H9 (cell line): Measurements from ENCODE around the gene ANXA9. TPM values are rescaled to one million over a fixed set of nuclear protein-coding genes. Genes with fewer than 3 reads are reported as not detected.

Source experiments
- DNase-seq: peaks from one replicate; pipeline ENCODE4 v3.0.0-alpha.2; 2017
- H2AFZ ChIP-seq: one replicate; pipeline ENCODE4 v1.6.1; 2013; ENCODE audit warnings: mild to moderate bottlenecking, low read length, control low read depth, moderate library complexity
- H2AK5ac ChIP-seq: 2 replicates; pipeline ENCODE4 v1.6.1; 2013; ENCODE audit warnings: low read length, control low read depth, mixed read lengths; ENCODE audit not compliant: insufficient read length
- H2BK120ac ChIP-seq: one replicate; pipeline ENCODE4 v1.6.1; 2013; ENCODE audit warnings: low read depth, mild to moderate bottlenecking, low read length, control low read depth, inconsistent platforms; ENCODE audit not compliant: poor library complexity, severe bottlenecking
- H2BK12ac ChIP-seq: 2 replicates; pipeline ENCODE4 v1.6.1; 2013; ENCODE audit warnings: low read length, control low read depth, mixed read lengths, low read depth; ENCODE audit not compliant: insufficient read length
- H2BK15ac ChIP-seq: 2 replicates; pipeline ENCODE4 v1.6.1; 2013; ENCODE audit warnings: low read depth, low read length, control low read depth
- H2BK20ac ChIP-seq: one replicate; pipeline ENCODE4 v1.6.1; 2013; ENCODE audit warnings: low read depth, mild to moderate bottlenecking, low read length, control low read depth, inconsistent platforms; ENCODE audit not compliant: poor library complexity, severe bottlenecking
- H2BK5ac ChIP-seq: 2 replicates; pipeline ENCODE4 v1.6.1; 2013; ENCODE audit warnings: low read length, control low read depth, mixed read lengths; ENCODE audit not compliant: insufficient read length
- H3K14ac ChIP-seq: 2 replicates; pipeline ENCODE4 v1.6.1; 2013; ENCODE audit warnings: low read length, control low read depth; ENCODE audit not compliant: insufficient read depth
- H3K18ac ChIP-seq: 2 replicates; pipeline ENCODE4 v1.6.1; 2013; ENCODE audit warnings: low read depth, mild to moderate bottlenecking, mixed read lengths, low read length, control low read depth; ENCODE audit not compliant: insufficient read length
- H3K23ac ChIP-seq: 2 replicates; pipeline ENCODE4 v1.6.1; 2013; ENCODE audit warnings: low read length, control low read depth, mixed read lengths, low read depth; ENCODE audit not compliant: insufficient read length
- H3K23me2 ChIP-seq: 2 replicates; pipeline ENCODE4 v1.6.1; 2013; ENCODE audit warnings: low read depth, mild to moderate bottlenecking, mixed read lengths, low read length, control low read depth; ENCODE audit not compliant: insufficient read length, poor library complexity, severe bottlenecking
- H3K27ac ChIP-seq: 2 replicates; pipeline ENCODE4 v1.5.1; 2013; ENCODE audit warnings: low read length, control low read depth, mixed read lengths, low read depth; ENCODE audit not compliant: insufficient read length
- H3K27me3 ChIP-seq: 2 replicates; pipeline ENCODE4 v1.6.1; 2013; ENCODE audit warnings: low read length, control low read depth, inconsistent platforms; ENCODE audit not compliant: insufficient read depth
- H3K4ac ChIP-seq: 2 replicates; pipeline ENCODE4 v1.6.1; 2013; ENCODE audit warnings: low read depth, mild to moderate bottlenecking, control low read depth, inconsistent platforms, low read length, moderate library complexity
- H3K4me1 ChIP-seq: 2 replicates; pipeline ENCODE4 v1.6.1; 2013; ENCODE audit warnings: low read length, control low read depth, inconsistent platforms; ENCODE audit not compliant: insufficient read depth
- H3K4me2 ChIP-seq: 2 replicates; pipeline ENCODE4 v1.6.1; 2013; ENCODE audit warnings: low read length, control low read depth, mixed read lengths; ENCODE audit not compliant: insufficient read length, insufficient read depth
- H3K56ac ChIP-seq: 2 replicates; pipeline ENCODE4 v1.6.1; 2013; ENCODE audit warnings: low read depth, mild to moderate bottlenecking, mixed read lengths, low read length, control low read depth; ENCODE audit not compliant: insufficient read length
- H3K79me1 ChIP-seq: 2 replicates; pipeline ENCODE4 v1.6.1; 2013; ENCODE audit warnings: low read depth, mild to moderate bottlenecking, moderate library complexity, low read length, control low read depth, inconsistent platforms; ENCODE audit not compliant: insufficient read depth, poor library complexity, severe bottlenecking
- H3K79me2 ChIP-seq: 2 replicates; pipeline ENCODE4 v1.6.1; 2013; ENCODE audit warnings: low read length, control low read depth, inconsistent platforms; ENCODE audit not compliant: insufficient read depth
- H3K9ac ChIP-seq: 2 replicates; pipeline ENCODE4 v1.6.1; 2013; ENCODE audit warnings: low read length, control low read depth, mixed read lengths; ENCODE audit not compliant: insufficient read length; ENCODE audit errors: extremely low read depth
- H3K9me3 ChIP-seq: one replicate; pipeline ENCODE4 v1.6.1; 2013; ENCODE audit warnings: low read depth, low read length, inconsistent platforms; ENCODE audit not compliant: control insufficient read depth
- H3T11ph ChIP-seq: one replicate; pipeline ENCODE4 v1.6.1; 2013; ENCODE audit warnings: mild to moderate bottlenecking, low read length, control low read depth, inconsistent platforms
- H4K20me1 ChIP-seq: one replicate; pipeline ENCODE4 v1.6.1; 2013; ENCODE audit not compliant: control insufficient read depth, insufficient read length, insufficient read depth
- H4K5ac ChIP-seq: 2 replicates; pipeline ENCODE4 v1.6.1; 2013; ENCODE audit warnings: low read depth, mild to moderate bottlenecking, mixed read lengths, low read length, control low read depth; ENCODE audit not compliant: insufficient read length
- H4K8ac ChIP-seq: replicated peaks from 2 replicates; pipeline ENCODE4 v1.6.1; 2013; ENCODE audit warnings: low read length, control low read depth, mixed read lengths, low read depth; ENCODE audit not compliant: insufficient read length
- H4K91ac ChIP-seq: 2 replicates; pipeline ENCODE4 v1.6.1; 2013; ENCODE audit warnings: low read depth, mild to moderate bottlenecking, moderate library complexity, mixed read lengths, low read length, control low read depth; ENCODE audit not compliant: insufficient read length
- H3K27ac Mint-ChIP-seq, 3 experiments: 2 replicates in 2 of 3; 3 replicates in 1 of 3; pipeline ENCODE4 v1.8.0; 2020 to 2021; ENCODE audit warnings: mixed read lengths in 3 of 3, mild to moderate bottlenecking in 1 of 3, moderate library complexity in 1 of 3
- H3K27me3 Mint-ChIP-seq: 2 replicates; pipeline ENCODE4 v1.8.0; 2021; ENCODE audit warnings: low read depth, mild to moderate bottlenecking, moderate library complexity, mixed read lengths
- H3K36me3 Mint-ChIP-seq, 3 experiments: 2 replicates in 2 of 3; 3 replicates in 1 of 3; pipeline ENCODE4 v1.8.0; 2020 to 2021; ENCODE audit warnings: low read depth in 3 of 3, mixed read lengths in 3 of 3; ENCODE audit not compliant: insufficient read depth in 1 of 3
- H3K4me1 Mint-ChIP-seq, 2 experiments: 2 replicates each; pipeline ENCODE4 v1.8.0; 2020; ENCODE audit warnings: mixed read lengths in 2 of 2
- H3K4me3 Mint-ChIP-seq, 2 experiments: 2 replicates in 1 of 2; 3 replicates in 1 of 2; pipeline ENCODE4 v1.8.0; 2020 to 2021; ENCODE audit warnings: mild to moderate bottlenecking in 2 of 2, mixed read lengths in 2 of 2, moderate library complexity in 1 of 2
- H3K9me3 Mint-ChIP-seq, 2 experiments: 2 replicates in 1 of 2; 3 replicates in 1 of 2; pipeline ENCODE4 v1.8.0; 2020; ENCODE audit warnings: mild to moderate bottlenecking in 2 of 2, mixed read lengths in 2 of 2, moderate library complexity in 1 of 2
- whole genome bisulfite sequencing: extraction: QIAGEN DNeasy Blood & Tissue Kit; methylation state at CpG from one replicate; pipeline ENCODE4 v1.1.7; 2013; ENCODE audit warnings: missing lambda C conversion rate, low lambda C conversion rate, mixed read lengths; ENCODE audit not compliant: insufficient read length; ENCODE audit errors: extremely low coverage; 5-methylcytosine and 5-hydroxymethylcytosine counted together
- total RNA-seq: library from RNA; stranded (reverse); gene quantifications from 2 replicates; pipeline ENCODE4 v1.2.1, GENCODE V29; 2021
- TF ChIP-seq, protein P1 (sequence below): fragments of 200-600 bp; sonication (generic); conservative IDR thresholded peaks from 3 replicates; pipeline ENCODE4 v1.8.0; 2021; ENCODE audit warnings: antibody characterized with exemption, mild to moderate bottlenecking

The ANXA9 gene
- total RNA-seq, 1 experiment from 2014 or later, result 0.92 TPM

DNA sequence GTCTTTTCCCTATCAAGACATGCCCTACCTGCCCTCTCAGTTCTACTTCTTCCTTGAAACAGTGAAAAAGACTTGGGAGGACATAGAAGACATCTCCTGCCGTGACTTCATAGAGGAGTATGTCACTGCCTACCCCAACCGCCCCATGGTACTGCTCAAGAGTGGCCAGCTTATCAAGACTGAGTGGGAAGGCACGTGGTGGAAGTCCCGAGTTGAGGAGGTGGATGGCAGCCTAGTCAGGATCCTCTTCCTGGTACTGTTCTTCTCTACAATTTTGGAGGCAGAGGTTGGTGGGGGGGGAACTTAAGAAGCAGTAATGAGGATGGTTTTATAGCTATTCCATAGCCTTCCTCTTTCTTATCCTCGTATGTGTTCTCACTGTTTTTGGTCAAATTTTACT is 37.2 kb upstream of the ANXA9 start:
- no peak overlapping the region for H2BK12ac ChIP-seq
- H2BK20ac ChIP-seq, result no peak overlapping the region
- H3K27me3 ChIP-seq, result no peaks in the 10 kb centered on the region
- no peaks in the 10 kb centered on the region for H3K23me2 ChIP-seq
- peaks cover 42 to 93% (median 79%) of the 10 kb centered on the region in 3 experiments for H3K36me3 Mint-ChIP-seq
- H4K91ac ChIP-seq, result no peak overlapping the region
- H2AFZ ChIP-seq, result no peak overlapping the region
- no peaks in the 10 kb centered on the region for H3K27me3 Mint-ChIP-seq
- TF ChIP-seq, protein P1, sequence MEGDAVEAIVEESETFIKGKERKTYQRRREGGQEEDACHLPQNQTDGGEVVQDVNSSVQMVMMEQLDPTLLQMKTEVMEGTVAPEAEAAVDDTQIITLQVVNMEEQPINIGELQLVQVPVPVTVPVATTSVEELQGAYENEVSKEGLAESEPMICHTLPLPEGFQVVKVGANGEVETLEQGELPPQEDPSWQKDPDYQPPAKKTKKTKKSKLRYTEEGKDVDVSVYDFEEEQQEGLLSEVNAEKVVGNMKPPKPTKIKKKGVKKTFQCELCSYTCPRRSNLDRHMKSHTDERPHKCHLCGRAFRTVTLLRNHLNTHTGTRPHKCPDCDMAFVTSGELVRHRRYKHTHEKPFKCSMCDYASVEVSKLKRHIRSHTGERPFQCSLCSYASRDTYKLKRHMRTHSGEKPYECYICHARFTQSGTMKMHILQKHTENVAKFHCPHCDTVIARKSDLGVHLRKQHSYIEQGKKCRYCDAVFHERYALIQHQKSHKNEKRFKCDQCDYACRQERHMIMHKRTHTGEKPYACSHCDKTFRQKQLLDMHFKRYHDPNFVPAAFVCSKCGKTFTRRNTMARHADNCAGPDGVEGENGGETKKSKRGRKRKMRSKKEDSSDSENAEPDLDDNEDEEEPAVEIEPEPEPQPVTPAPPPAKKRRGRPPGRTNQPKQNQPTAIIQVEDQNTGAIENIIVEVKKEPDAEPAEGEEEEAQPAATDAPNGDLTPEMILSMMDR, result no peak
- H3K9me3 Mint-ChIP-seq, result no peaks in the 10 kb centered on the region
- no peak overlapping the region for H3K9ac ChIP-seq
- H2BK5ac ChIP-seq, result no peak overlapping the region
- no peak overlapping the region for H2BK120ac ChIP-seq
- H3K23ac ChIP-seq, result no peak overlapping the region
- H4K8ac ChIP-seq, result no peak overlapping the region
- no peak overlapping the region for H3K4ac ChIP-seq
- H4K20me1 ChIP-seq, result no peaks in the 10 kb centered on the region
- H3K79me1 ChIP-seq, result no peaks in the 10 kb centered on the region
- no peak overlapping the region for H3K18ac ChIP-seq
- no peaks in the 10 kb centered on the region for H3K79me2 ChIP-seq
- WGBS, result no CpG with 5 or more reads among the region's 5 CpGs
- H3K27ac ChIP-seq, result no peak overlapping the region
- no peak overlapping the region for H2BK15ac ChIP-seq
- H3T11ph ChIP-seq, result no peak overlapping the region
- H3K27ac Mint-ChIP-seq, result no peak overlapping the region
- H3K4me2 ChIP-seq, result no peak overlapping the region
- DNase-seq, result no peak
- H3K14ac ChIP-seq, result no peak overlapping the region
- no peak overlapping the region for H3K4me3 Mint-ChIP-seq
- H2AK5ac ChIP-seq, result no peak overlapping the region
- H3K9me3 ChIP-seq, result no peaks in the 10 kb centered on the region
- H3K56ac ChIP-seq, result no peak overlapping the region
- H3K4me1 ChIP-seq, result no peaks in the 10 kb centered on the region
- H4K5ac ChIP-seq, result no peak overlapping the region
- no peaks in the 10 kb centered on the region for H3K4me1 Mint-ChIP-seq
